Measurements from ENCODE around the gene MS4A14. TPM values are rescaled to one million over a fixed set of nuclear protein-coding genes. Genes with fewer than 3 reads are reported as not detected.

The MS4A14 gene
- total RNA-seq, 5 donors from 2014 or later (not counting 1 experiment from before 2014, with no cell fraction given), result 0.10 TPM; not detected in 4

GRCh38 chr11:60394666-60395380 lies 1.4 kb upstream of the MS4A14 start:
- peaks cover 1 to 5% of the 10 kb centered on the region in 2 donors for H3K27me3 Mint-ChIP-seq
- WGBS (ENCODE audit: insufficient coverage), result no CpG with 5 or more reads among the region's 7 CpGs
- ATAC-seq (replicated peaks in 1 of 4), result no peak

GRCh38 chr11:60396799-60397198 lies 540 bp downstream of the MS4A14 start:
- POLR2A ChIA-PET, result no interaction called here
- no peaks in the 10 kb centered on the region for H3K27me3 ChIP-seq (replicated peaks in 1 of 2; ENCODE audit: control insufficient read depth in 2 of 2, extremely low read depth in 1 of 2, insufficient read depth in 2 of 2, low read length in 1 of 2)
- Mint-ChIP-seq H3K27me3 (peaks cover 0 to 5% of the 10 kb centered on the region in 2 donors), H3K9me3 (no peaks in the 10 kb centered on the region), H3K4me1 (peaks cover 0 to 6% (median 0%) of the 10 kb centered on the region in 3 donors), H3K4me3 (no peak overlapping the region), H3K36me3 (no peaks in the 10 kb centered on the region), H3K27ac (no peak overlapping the region)
- H3K4me1 ChIP-seq (ENCODE audit: control insufficient read depth in 1 of 2, extremely low read depth in 1 of 2, insufficient read depth in 2 of 2, low read length in 2 of 2), result peaks cover 0 to 2% of the 10 kb centered on the region in 2 experiments
- 9% methylated on average over 1 of the region's 1 CpG for WGBS (ENCODE audit: insufficient coverage)
- H3K9me3 ChIP-seq, result no peaks in the 10 kb centered on the region
- ATAC-seq (replicated peaks in 1 of 4), result no peak
- H3K36me3 ChIP-seq (ENCODE audit: control insufficient read depth in 2 of 2, extremely low read depth in 1 of 2, insufficient read depth in 1 of 2, low read length in 1 of 2), result no peaks in the 10 kb centered on the region
- DNase-seq, result no peak
- H3K4me3 ChIP-seq (ENCODE audit: control insufficient read depth in 1 of 2, extremely low read depth in 1 of 2, low read length in 1 of 2), result no peak overlapping the region
- no peak overlapping the region for H3K27ac ChIP-seq (ENCODE audit: low read length)
- CTCF ChIA-PET, result no interaction called here

More at GRCh38 chr11:60394666-60395380, 1.4 kb upstream of the MS4A14 start:
- H3K36me3 ChIP-seq (ENCODE audit: control insufficient read depth in 2 of 2, extremely low read depth in 1 of 2, insufficient read depth in 1 of 2, low read length in 1 of 2), result no peaks in the 10 kb centered on the region
- no peaks in the 10 kb centered on the region for H3K9me3 Mint-ChIP-seq
- H3K27ac ChIP-seq (ENCODE audit: low read length), result no peak overlapping the region
- no peak overlapping the region for H3K4me3 ChIP-seq (ENCODE audit: control insufficient read depth in 1 of 2, extremely low read depth in 1 of 2, low read length in 1 of 2)
- peaks cover 0 to 2% of the 10 kb centered on the region in 2 experiments for H3K4me1 ChIP-seq (ENCODE audit: control insufficient read depth in 1 of 2, extremely low read depth in 1 of 2, insufficient read depth in 2 of 2, low read length in 2 of 2)
- H3K27me3 ChIP-seq (replicated peaks in 1 of 2; ENCODE audit: control insufficient read depth in 2 of 2, extremely low read depth in 1 of 2, insufficient read depth in 2 of 2, low read length in 1 of 2), result no peaks in the 10 kb centered on the region
- ChIA-PET CTCF (no interaction called here), POLR2A (no interaction called here)
- DNase-seq, result no peak
- H3K27ac Mint-ChIP-seq, result no peak overlapping the region
- H3K4me3 Mint-ChIP-seq, result no peak overlapping the region
- H3K4me1 Mint-ChIP-seq, result peaks cover 0 to 6% (median 0%) of the 10 kb centered on the region in 3 donors
- H3K36me3 Mint-ChIP-seq, result no peaks in the 10 kb centered on the region
- H3K9me3 ChIP-seq, result no peaks in the 10 kb centered on the region

GRCh38 chr11:60420015-60420414 lies 23.8 kb downstream of the MS4A14 start:
- POLR2A ChIA-PET, result interaction anchor here in 1 of 2 donors (0.6 kb wide), 1 partner anchor 805 kb away, joined by 3 read pairs; no protein-coding TSS in a partner anchor
- H3K4me3 Mint-ChIP-seq, result no peak overlapping the region
- H3K4me3 ChIP-seq (ENCODE audit: control insufficient read depth in 1 of 2, extremely low read depth in 1 of 2, low read length in 1 of 2), result no peak overlapping the region
- peaks cover 0 to 5% of the 10 kb centered on the region in 2 experiments for H3K27me3 ChIP-seq (replicated peaks in 1 of 2; ENCODE audit: control insufficient read depth in 2 of 2, extremely low read depth in 1 of 2, insufficient read depth in 2 of 2, low read length in 1 of 2)
- H3K4me1 Mint-ChIP-seq, result no peaks in the 10 kb centered on the region
- CTCF ChIA-PET, result interaction anchor here in 1 of 2 donors (0.6 kb wide), 1 partner anchor 56 kb away, joined by 3 read pairs; no protein-coding TSS in a partner anchor
- ATAC-seq (replicated peaks in 1 of 4) (no peak), DNase-seq (no peak)
- H3K27ac ChIP-seq (ENCODE audit: low read length), result no peak overlapping the region
- no peaks in the 10 kb centered on the region for H3K9me3 ChIP-seq
- peaks cover 14 to 17% of the 10 kb centered on the region in 2 donors for H3K27me3 Mint-ChIP-seq
- H3K36me3 ChIP-seq (ENCODE audit: control insufficient read depth in 2 of 2, extremely low read depth in 1 of 2, insufficient read depth in 1 of 2, low read length in 1 of 2), result no peaks in the 10 kb centered on the region
- H3K4me1 ChIP-seq (ENCODE audit: control insufficient read depth in 1 of 2, extremely low read depth in 1 of 2, insufficient read depth in 2 of 2, low read length in 2 of 2), result no peaks in the 10 kb centered on the region
- 0% methylated on average over 1 of the region's 2 CpGs for WGBS (ENCODE audit: insufficient coverage)
- no peak overlapping the region for H3K27ac Mint-ChIP-seq
- no peaks in the 10 kb centered on the region for H3K36me3 Mint-ChIP-seq
- H3K9me3 Mint-ChIP-seq, result no peaks in the 10 kb centered on the region

- no peak for DNase-seq
- H3K36me3 ChIP-seq (ENCODE audit: control insufficient read depth in 2 of 2, extremely low read depth in 1 of 2, insufficient read depth in 1 of 2, low read length in 1 of 2), result no peaks in the 10 kb centered on the region
- POLR2A ChIA-PET, result no interaction called here
- ATAC-seq (replicated peaks in 1 of 4), result no peak
- no CpG with 5 or more reads among the region's 1 CpG for WGBS (ENCODE audit: insufficient coverage)
- no peak overlapping the region for H3K27ac ChIP-seq (ENCODE audit: low read length)
- H3K27ac Mint-ChIP-seq, result no peak overlapping the region
- CTCF ChIA-PET, result no interaction called here
- no peaks in the 10 kb centered on the region for H3K36me3 Mint-ChIP-seq
- H3K27me3 Mint-ChIP-seq, result peaks cover 3 to 13% of the 10 kb centered on the region in 2 donors
- H3K9me3 ChIP-seq, result no peaks in the 10 kb centered on the region
- H3K4me1 ChIP-seq (ENCODE audit: control insufficient read depth in 1 of 2, extremely low read depth in 1 of 2, insufficient read depth in 2 of 2, low read length in 2 of 2), result no peaks in the 10 kb centered on the region
- no peaks in the 10 kb centered on the region for H3K4me1 Mint-ChIP-seq
- H3K9me3 Mint-ChIP-seq, result no peaks in the 10 kb centered on the region
- H3K4me3 ChIP-seq (ENCODE audit: control insufficient read depth in 1 of 2, extremely low read depth in 1 of 2, low read length in 1 of 2), result no peak overlapping the region
- no peak overlapping the region for H3K4me3 Mint-ChIP-seq
- peaks cover 0 to 2% of the 10 kb centered on the region in 2 experiments for H3K27me3 ChIP-seq (replicated peaks in 1 of 2; ENCODE audit: control insufficient read depth in 2 of 2, extremely low read depth in 1 of 2, insufficient read depth in 2 of 2, low read length in 1 of 2)
Measured at GRCh38 chr11:60422609-60423008, 26.4 kb downstream of the MS4A14 start.

GRCh38 chr11:60428517-60428916 lies 32.3 kb downstream of the MS4A14 start:
- Mint-ChIP-seq H3K4me3 (no peak overlapping the region), H3K36me3 (no peaks in the 10 kb centered on the region), H3K27me3 (peaks cover 24 to 30% of the 10 kb centered on the region in 2 donors), H3K27ac (no peak overlapping the region), H3K9me3 (no peaks in the 10 kb centered on the region), H3K4me1 (no peaks in the 10 kb centered on the region)
- ATAC-seq (replicated peaks in 1 of 4) (no peak), DNase-seq (no peak)
- Histone ChIP-seq H3K27me3 (replicated peaks in 1 of 2; ENCODE audit: control insufficient read depth in 2 of 2, extremely low read depth in 1 of 2, insufficient read depth in 2 of 2, low read length in 1 of 2) (no peaks in the 10 kb centered on the region), H3K4me1 (ENCODE audit: control insufficient read depth in 1 of 2, extremely low read depth in 1 of 2, insufficient read depth in 2 of 2, low read length in 2 of 2) (no peaks in the 10 kb centered on the region), H3K36me3 (ENCODE audit: control insufficient read depth in 2 of 2, extremely low read depth in 1 of 2, insufficient read depth in 1 of 2, low read length in 1 of 2) (no peaks in the 10 kb centered on the region), H3K9me3 (no peaks in the 10 kb centered on the region), H3K4me3 (ENCODE audit: control insufficient read depth in 1 of 2, extremely low read depth in 1 of 2, low read length in 1 of 2) (no peak overlapping the region), H3K27ac (ENCODE audit: low read length) (no peak overlapping the region)
- ChIA-PET CTCF (no interaction called here), POLR2A (no interaction called here)
- WGBS (ENCODE audit: insufficient coverage), result 0% methylated on average over 1 of the region's 2 CpGs

- no peaks in the 10 kb centered on the region for H3K36me3 ChIP-seq (ENCODE audit: control insufficient read depth in 2 of 2, extremely low read depth in 1 of 2, insufficient read depth in 1 of 2, low read length in 1 of 2)
- no peaks in the 10 kb centered on the region for H3K4me1 ChIP-seq (ENCODE audit: control insufficient read depth in 1 of 2, extremely low read depth in 1 of 2, insufficient read depth in 2 of 2, low read length in 2 of 2)
- no peak within 1 kb of the TSS for H3K4me3 ChIP-seq (ENCODE audit: control insufficient read depth in 1 of 2, extremely low read depth in 1 of 2, low read length in 1 of 2)
- DNase-seq, result no peak
- POLR2A ChIA-PET, result no interaction called here
- no peak within 1 kb of the TSS for H3K27ac ChIP-seq (ENCODE audit: low read length)
- no peaks in the 10 kb centered on the region for H3K9me3 ChIP-seq
- Mint-ChIP-seq H3K27ac (no peak within 1 kb of the TSS), H3K4me3 (no peak within 1 kb of the TSS), H3K27me3 (peaks cover 24 to 32% of the 10 kb centered on the region in 2 donors), H3K9me3 (no peaks in the 10 kb centered on the region), H3K36me3 (no peaks in the 10 kb centered on the region), H3K4me1 (no peaks in the 10 kb centered on the region)
- ATAC-seq (replicated peaks in 1 of 4), result no peak
- CTCF ChIA-PET, result no interaction called here
- WGBS (ENCODE audit: insufficient coverage), result 83% methylated on average over 1 of the region's 5 CpGs
- no peaks in the 10 kb centered on the region for H3K27me3 ChIP-seq (replicated peaks in 1 of 2; ENCODE audit: control insufficient read depth in 2 of 2, extremely low read depth in 1 of 2, insufficient read depth in 2 of 2, low read length in 1 of 2)
Measured at GRCh38 chr11:60429272-60429671, 33.0 kb downstream of the MS4A14 start, which contains the start of gene MS4A5. Gene MS4A5, plus strand, starts transcription at chr11:60429572. Its CDS starts 103 bp downstream, at chr11:60429675.

All from T-cell (primary cell).